Measurements from ENCODE around the gene ANTKMT. TPM values are rescaled to one million over a fixed set of nuclear protein-coding genes. Genes with fewer than 3 reads are reported as not detected.

The ANTKMT gene
- total and polyA plus RNA-seq, 4 donors, result 14.0 to 29.7 (median 19.7) TPM

DNA sequence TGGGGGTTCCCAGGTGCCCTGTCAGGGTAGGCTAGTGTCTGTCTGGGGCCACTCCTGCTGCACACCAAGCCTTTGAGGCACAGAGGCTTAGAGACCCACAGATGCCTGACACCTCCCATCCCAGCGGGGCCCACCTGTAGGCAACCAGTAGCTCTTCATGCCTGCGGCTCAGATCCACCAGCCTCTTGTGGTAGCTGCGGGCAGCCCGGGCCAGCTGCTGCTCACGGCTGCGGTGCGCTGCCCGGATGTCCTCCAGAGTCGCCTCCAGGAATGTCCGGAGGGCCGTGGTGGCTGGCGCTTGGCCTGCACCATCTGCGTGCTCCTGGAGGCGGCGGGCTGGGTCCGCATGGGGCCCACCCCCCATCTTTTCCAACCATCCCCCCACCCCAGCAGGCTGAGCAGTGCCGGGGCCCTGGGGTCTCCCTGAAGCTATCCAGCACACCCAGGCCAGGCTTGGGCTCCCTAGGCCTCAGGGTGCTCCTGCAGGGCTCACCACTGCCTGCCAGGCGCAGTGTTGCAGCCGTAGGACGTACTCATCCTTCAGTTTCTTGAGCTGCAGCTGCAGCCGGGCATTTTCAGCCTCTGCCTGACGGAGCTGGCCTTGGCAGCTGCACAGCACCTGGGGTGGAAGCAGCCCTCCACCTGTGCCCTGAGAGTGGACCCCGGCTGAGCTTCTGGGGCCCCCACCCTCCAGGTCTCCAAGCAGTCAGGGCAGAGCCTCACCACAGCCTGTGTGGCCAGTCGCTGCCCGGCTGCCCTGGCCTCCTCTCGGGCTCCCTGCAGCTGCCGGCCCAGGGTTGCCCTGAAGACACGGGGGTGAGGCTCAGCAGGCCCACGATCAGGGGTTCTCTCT, 3.5 kb downstream of the ANTKMT start:
- Histone ChIP-seq H3K9me3 (ENCODE audit: control insufficient read depth in 4 of 4, low read length in 3 of 4) (no peaks in the 10 kb centered on the region), H3K9ac (ENCODE audit: low read depth in 1 of 2, low read length in 2 of 2) (no peak overlapping the region), H3K36me3 (ENCODE audit: control insufficient read depth in 4 of 4, insufficient read depth in 3 of 4, low read depth in 1 of 4, low read length in 3 of 4) (no peaks in the 10 kb centered on the region), H3K4me3 (ENCODE audit: low read depth in 1 of 3, low read length in 3 of 3) (no peak overlapping the region), H3K27me3 (ENCODE audit: control insufficient read depth in 4 of 4, insufficient read depth in 4 of 4, low read length in 3 of 4) (peaks cover 0 to 2% (median 0%) of the 10 kb centered on the region in 4 donors), H3K27ac (ENCODE audit: low read depth in 1 of 2, low read length in 2 of 2) (no peak overlapping the region), H3K4me1 (ENCODE audit: control insufficient read depth in 4 of 4, insufficient read depth in 4 of 4, low read length in 3 of 4) (peaks cover 16 to 32% (median 31%) of the 10 kb centered on the region in 4 donors)
- DNase-seq (ENCODE audit: low spot score), result no peak
- TF ChIP-seq JUND (IDR thresholded peaks at IDR 0.05) (no peak), RXRA (IDR thresholded peaks at IDR 0.05) (no peak), FOXA2 (IDR thresholded peaks at IDR 0.05) (no peak), FOXA1 (IDR thresholded peaks at IDR 0.05) (no peak), HNF4A (conservative IDR thresholded peaks at IDR 0.05) (no peak), SP1 (IDR thresholded peaks at IDR 0.05) (no peak)
- 75% methylated on average over 29 of the region's 29 CpGs for WGBS

DNA sequence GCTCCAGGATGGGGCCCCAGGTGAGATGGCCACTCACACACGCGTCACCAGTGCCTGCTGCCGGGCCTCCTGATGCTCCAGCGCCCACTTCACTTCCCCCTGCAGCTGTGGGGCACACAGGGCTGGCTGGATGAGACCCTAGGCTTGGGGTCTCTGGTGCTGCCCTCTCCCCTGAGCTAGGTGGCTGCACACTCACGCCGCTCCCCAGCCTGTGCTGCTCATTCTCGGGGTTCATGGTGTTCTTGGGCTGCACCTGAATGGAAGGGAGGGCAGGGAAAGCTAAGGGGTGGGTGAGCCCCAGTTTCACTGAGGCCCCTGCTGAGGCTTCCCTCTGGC, 4.1 kb downstream of the ANTKMT start:
- no peaks in the 10 kb centered on the region for H3K36me3 ChIP-seq (ENCODE audit: control insufficient read depth in 4 of 4, insufficient read depth in 3 of 4, low read depth in 1 of 4, low read length in 3 of 4)
- TF ChIP-seq ZBTB33 (IDR thresholded peaks at IDR 0.05) (no peak), GABPA (IDR thresholded peaks at IDR 0.05 in 1 of 2, conservative IDR thresholded peaks at IDR 0.05 in 1 of 2) (no peak), RXRA (IDR thresholded peaks at IDR 0.05) (no peak), JUND (IDR thresholded peaks at IDR 0.05) (no peak), SP1 (IDR thresholded peaks at IDR 0.05) (no peak), FOXA1 (IDR thresholded peaks at IDR 0.05) (no peak)
- TF ChIP-seq, protein P1, sequence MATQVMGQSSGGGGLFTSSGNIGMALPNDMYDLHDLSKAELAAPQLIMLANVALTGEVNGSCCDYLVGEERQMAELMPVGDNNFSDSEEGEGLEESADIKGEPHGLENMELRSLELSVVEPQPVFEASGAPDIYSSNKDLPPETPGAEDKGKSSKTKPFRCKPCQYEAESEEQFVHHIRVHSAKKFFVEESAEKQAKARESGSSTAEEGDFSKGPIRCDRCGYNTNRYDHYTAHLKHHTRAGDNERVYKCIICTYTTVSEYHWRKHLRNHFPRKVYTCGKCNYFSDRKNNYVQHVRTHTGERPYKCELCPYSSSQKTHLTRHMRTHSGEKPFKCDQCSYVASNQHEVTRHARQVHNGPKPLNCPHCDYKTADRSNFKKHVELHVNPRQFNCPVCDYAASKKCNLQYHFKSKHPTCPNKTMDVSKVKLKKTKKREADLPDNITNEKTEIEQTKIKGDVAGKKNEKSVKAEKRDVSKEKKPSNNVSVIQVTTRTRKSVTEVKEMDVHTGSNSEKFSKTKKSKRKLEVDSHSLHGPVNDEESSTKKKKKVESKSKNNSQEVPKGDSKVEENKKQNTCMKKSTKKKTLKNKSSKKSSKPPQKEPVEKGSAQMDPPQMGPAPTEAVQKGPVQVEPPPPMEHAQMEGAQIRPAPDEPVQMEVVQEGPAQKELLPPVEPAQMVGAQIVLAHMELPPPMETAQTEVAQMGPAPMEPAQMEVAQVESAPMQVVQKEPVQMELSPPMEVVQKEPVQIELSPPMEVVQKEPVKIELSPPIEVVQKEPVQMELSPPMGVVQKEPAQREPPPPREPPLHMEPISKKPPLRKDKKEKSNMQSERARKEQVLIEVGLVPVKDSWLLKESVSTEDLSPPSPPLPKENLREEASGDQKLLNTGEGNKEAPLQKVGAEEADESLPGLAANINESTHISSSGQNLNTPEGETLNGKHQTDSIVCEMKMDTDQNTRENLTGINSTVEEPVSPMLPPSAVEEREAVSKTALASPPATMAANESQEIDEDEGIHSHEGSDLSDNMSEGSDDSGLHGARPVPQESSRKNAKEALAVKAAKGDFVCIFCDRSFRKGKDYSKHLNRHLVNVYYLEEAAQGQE (IDR thresholded peaks at IDR 0.05), result no peak
- TF ChIP-seq, protein P2, sequence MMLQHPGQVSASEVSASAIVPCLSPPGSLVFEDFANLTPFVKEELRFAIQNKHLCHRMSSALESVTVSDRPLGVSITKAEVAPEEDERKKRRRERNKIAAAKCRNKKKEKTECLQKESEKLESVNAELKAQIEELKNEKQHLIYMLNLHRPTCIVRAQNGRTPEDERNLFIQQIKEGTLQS (IDR thresholded peaks at IDR 0.05), result no peak
- TF ChIP-seq, protein P3, sequence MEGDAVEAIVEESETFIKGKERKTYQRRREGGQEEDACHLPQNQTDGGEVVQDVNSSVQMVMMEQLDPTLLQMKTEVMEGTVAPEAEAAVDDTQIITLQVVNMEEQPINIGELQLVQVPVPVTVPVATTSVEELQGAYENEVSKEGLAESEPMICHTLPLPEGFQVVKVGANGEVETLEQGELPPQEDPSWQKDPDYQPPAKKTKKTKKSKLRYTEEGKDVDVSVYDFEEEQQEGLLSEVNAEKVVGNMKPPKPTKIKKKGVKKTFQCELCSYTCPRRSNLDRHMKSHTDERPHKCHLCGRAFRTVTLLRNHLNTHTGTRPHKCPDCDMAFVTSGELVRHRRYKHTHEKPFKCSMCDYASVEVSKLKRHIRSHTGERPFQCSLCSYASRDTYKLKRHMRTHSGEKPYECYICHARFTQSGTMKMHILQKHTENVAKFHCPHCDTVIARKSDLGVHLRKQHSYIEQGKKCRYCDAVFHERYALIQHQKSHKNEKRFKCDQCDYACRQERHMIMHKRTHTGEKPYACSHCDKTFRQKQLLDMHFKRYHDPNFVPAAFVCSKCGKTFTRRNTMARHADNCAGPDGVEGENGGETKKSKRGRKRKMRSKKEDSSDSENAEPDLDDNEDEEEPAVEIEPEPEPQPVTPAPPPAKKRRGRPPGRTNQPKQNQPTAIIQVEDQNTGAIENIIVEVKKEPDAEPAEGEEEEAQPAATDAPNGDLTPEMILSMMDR (IDR thresholded peaks at IDR 0.05; ENCODE audit: low read depth, low read length, missing input control), result no peak
- no peak for DNase-seq (ENCODE audit: low spot score)
- H3K4me1 ChIP-seq (ENCODE audit: control insufficient read depth in 4 of 4, insufficient read depth in 4 of 4, low read length in 3 of 4), result peaks cover 12 to 28% (median 28%) of the 10 kb centered on the region in 4 donors
- H3K9ac ChIP-seq (ENCODE audit: low read depth in 1 of 2, low read length in 2 of 2), result no peak overlapping the region
- H3K9me3 ChIP-seq (ENCODE audit: control insufficient read depth in 4 of 4, low read length in 3 of 4), result no peaks in the 10 kb centered on the region
- peaks cover 0 to 2% (median 0%) of the 10 kb centered on the region in 4 donors for H3K27me3 ChIP-seq (ENCODE audit: control insufficient read depth in 4 of 4, insufficient read depth in 4 of 4, low read length in 3 of 4)
- 81% methylated on average over 7 of the region's 7 CpGs for WGBS
- no peak overlapping the region for H3K27ac ChIP-seq (ENCODE audit: low read depth in 1 of 2, low read length in 2 of 2)
- no peak overlapping the region for H3K4me3 ChIP-seq (ENCODE audit: low read depth in 1 of 3, low read length in 3 of 3)

All from liver (tissue), 9 donors.